ENCODE data around the gene SLC52A3.

SLC52A3 gene

DNA sequence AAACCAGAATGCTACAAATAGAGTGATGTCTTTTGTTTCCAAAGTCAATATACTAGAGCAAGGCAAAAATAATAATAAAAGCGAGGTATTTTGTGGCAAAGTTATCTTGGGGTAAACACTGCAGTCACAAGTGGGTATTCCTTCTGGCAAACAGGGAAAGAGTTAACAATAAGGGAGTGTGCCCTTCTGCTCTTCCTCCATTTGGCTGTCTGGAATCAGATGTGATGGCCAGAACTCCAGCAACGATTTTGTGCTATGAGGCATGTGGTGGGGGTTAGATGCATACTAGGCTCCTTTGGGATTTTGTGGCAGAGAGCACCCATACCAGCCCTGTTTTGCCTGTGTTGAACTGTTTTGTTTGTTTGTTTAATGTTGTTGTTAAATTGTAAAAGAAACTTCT, 2.4 kb upstream of the SLC52A3 start:
- DNase-seq (ENCODE audit: low read depth in 4 of 4, low spot score in 1 of 4) = no peak

GRCh38 chr20:766906-767305, 1.4 kb downstream of the SLC52A3 start:
- no peak for DNase-seq (ENCODE audit: low read depth in 4 of 4, low spot score in 1 of 4)

- DNase-seq (ENCODE audit: low read depth in 4 of 4, low spot score in 1 of 4) = peak in 1 of 4 experiments; percentile 2
Measured at GRCh38 chr20:764255-764654, 4.0 kb downstream of the SLC52A3 start.

GRCh38 chr20:761418-762381, 6.6 kb downstream of the SLC52A3 start:
- no peak for DNase-seq (ENCODE audit: low read depth in 4 of 4, low spot score in 1 of 4)

- peak in 2 of 4 experiments; percentile 2 to 30 for DNase-seq (ENCODE audit: low read depth in 4 of 4, low spot score in 1 of 4)
Measured at GRCh38 chr20:760751-761417, 7.4 kb downstream of the SLC52A3 start.

GRCh38 chr20:757506-757905, 10.8 kb downstream of the SLC52A3 start:
- no peak for DNase-seq (ENCODE audit: low read depth in 4 of 4, low spot score in 1 of 4)

- DNase-seq (ENCODE audit: low read depth in 4 of 4, low spot score in 1 of 4) = no peak
Measured at GRCh38 chr20:755941-756340, 12.4 kb downstream of the SLC52A3 start.

DNA sequence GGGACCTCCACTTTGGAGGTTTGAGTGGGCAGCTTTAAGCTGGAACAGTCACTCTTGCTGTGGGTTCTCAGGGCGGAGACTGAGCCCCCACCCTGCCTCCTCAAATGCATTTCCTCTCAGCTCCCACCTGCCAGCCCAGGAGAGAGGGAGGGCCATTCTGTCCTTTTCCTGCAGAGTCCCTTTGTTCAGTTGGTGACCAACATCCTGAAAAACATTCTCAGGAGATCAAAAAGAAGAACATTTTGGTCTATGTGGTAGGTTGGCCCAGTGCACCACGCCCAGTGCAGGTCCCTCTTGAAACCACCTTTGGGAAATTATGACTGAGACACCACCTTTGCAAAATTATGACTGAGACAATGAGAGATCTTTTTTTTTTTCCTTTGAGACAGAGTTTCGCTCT, 13.4 kb downstream of the SLC52A3 start:
- no peak for DNase-seq (ENCODE audit: low read depth in 4 of 4, low spot score in 1 of 4)

DNA sequence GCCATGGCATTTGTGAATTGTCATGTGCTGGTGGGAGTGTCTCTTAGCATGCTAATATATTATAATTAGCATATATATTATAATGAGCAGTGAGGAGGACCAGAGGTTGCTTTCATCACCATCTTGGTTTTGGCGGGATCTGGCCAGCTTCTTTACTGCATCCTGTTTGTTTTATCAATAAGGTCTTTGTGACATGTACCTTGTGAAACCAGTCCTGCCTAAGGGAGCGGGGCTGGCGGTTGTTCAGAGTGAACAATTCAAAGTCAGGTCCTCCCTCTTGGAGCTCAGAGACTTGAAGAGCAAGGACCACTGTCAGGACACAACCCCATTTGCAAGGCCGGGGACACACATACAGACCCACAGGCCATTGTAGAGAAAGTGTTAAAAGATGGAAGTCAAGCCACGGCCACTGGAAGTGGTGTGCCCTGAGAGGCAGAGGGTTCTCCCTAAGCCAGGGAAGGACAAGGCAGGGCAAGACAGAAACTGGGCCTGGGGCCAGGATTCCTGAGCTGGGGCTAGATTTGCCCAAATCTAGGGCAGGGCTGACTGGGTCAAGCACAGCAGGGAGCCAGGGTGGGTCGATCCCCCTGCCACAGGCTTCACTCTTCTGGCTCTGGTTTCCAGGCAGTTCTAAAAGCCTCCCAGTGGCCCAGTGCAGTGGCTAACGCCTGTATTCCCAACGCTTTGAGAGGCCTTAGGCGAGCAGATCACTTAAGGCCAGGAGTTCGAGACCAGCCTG, 14.2 kb downstream of the SLC52A3 start:
- no peak for DNase-seq (ENCODE audit: low read depth in 4 of 4, low spot score in 1 of 4)

DNA sequence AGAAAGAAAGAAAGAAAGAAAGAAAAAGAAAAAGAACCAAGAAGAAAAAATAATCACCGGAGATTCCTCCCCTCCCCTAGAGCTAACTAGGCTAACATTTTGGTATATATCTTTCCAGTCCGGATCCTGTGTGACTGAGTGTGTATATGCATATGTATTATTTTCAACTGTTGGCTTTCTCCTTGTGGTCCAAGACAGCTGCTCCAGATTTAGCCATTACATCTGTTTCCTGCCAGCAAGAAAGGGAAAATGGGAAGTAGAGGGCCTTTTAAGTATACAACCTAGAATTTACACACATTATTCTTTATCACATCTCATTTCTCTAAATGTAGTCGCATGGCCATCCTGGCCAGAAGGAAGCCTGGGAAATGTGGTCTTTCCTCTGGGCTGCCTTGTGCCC, 15.2 kb downstream of the SLC52A3 start:
- DNase-seq (ENCODE audit: low read depth in 4 of 4, low spot score in 1 of 4) = no peak

DNA sequence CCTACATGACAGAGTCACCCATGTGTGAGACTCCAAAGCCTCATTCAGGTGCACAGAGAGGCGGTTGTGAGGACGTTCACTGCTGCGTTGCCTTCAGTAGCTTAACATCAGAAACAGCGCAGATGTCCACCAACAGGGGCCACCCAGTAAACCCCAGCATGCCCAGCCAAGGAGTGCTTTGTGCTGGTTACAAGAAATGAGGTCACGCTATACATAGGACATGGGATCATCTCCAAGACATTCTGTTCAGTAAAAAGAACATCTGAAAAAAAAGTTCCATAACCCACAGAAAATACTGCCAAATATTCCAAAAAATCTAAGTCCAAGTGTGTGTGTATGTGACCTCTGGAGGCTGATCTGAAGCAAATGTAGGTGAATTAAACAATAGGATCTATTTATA, 16.0 kb downstream of the SLC52A3 start:
- DNase-seq (ENCODE audit: low read depth in 4 of 4, low spot score in 1 of 4) = no peak

GRCh38 chr20:751761-752160, 16.5 kb downstream of the SLC52A3 start:
- no peak for DNase-seq (ENCODE audit: low read depth in 4 of 4, low spot score in 1 of 4)

- no peak for DNase-seq (ENCODE audit: low read depth in 4 of 4, low spot score in 1 of 4)
Measured at GRCh38 chr20:750801-751200, 17.5 kb downstream of the SLC52A3 start.

GRCh38 chr20:745683-746301, 22.5 kb downstream of the SLC52A3 start:
- no peak for DNase-seq (ENCODE audit: low read depth in 4 of 4, low spot score in 1 of 4)

DNA sequence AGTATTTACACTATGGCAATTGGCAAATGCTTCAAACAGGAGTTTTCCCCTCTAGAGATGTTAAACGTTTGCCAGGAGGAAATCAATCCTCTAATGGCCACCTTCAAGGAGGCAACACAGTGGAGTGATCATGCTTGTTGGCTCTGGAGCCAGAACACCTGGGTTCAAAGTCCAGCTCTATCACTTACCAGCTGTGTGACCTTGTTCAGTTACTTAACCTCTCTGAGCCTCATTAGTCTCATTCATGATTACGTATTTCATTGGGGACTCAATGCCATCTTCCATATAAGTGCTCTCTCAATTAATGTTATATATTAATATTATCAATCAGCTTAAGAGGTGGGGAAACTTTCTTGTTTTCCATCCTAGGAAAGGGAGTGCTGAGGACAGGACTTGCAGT, 26.1 kb downstream of the SLC52A3 start:
- no peak for DNase-seq (ENCODE audit: low read depth in 4 of 4, low spot score in 1 of 4)

DNA sequence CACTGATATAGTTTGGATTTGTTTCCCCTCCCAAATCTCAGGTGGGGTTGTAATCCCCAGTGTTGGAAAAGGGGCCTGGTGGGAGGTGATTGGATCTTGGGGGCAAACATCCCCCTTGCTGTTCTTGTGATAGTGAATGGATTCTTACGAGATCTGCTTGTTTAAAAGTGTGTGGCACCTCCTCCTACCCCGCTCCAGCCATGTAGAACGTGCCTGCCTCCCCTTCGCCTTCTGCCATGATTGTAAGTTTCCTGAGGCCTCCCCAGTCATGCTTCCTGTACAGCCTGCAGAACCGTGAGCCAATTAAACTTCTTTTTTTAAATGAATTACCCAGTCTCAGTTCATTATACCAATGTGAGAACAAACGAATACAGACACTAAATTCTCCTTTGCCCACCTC, 26.7 kb downstream of the SLC52A3 start:
- no peak for DNase-seq (ENCODE audit: low read depth in 4 of 4, low spot score in 1 of 4)

- no peak for DNase-seq (ENCODE audit: low read depth in 4 of 4, low spot score in 1 of 4)
Measured at GRCh38 chr20:740162-740561, 28.1 kb downstream of the SLC52A3 start.

DNA sequence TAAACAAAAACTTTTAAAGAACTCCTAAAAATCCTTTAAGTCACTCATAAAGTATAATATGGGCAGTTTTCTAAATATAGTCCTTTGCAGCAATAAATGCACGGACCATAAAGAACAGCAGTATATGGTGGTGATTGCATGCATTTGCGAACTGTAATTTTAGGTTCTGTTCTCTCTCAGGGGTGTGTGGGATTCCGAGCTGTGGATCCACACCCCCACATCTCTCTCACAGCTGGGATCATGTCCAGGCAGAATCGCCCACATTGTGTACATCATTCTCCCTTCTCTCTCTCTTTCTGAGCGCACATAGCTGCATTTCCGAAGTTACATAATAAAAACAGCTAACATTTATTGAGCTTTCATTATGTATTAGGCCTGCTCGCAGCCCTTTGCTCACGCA, 28.6 kb downstream of the SLC52A3 start:
- no peak for DNase-seq (ENCODE audit: low read depth in 4 of 4, low spot score in 1 of 4)

GRCh38 chr20:733861-734260, 34.4 kb downstream of the SLC52A3 start:
- DNase-seq (ENCODE audit: low read depth in 4 of 4, low spot score in 1 of 4) = no peak

DNA sequence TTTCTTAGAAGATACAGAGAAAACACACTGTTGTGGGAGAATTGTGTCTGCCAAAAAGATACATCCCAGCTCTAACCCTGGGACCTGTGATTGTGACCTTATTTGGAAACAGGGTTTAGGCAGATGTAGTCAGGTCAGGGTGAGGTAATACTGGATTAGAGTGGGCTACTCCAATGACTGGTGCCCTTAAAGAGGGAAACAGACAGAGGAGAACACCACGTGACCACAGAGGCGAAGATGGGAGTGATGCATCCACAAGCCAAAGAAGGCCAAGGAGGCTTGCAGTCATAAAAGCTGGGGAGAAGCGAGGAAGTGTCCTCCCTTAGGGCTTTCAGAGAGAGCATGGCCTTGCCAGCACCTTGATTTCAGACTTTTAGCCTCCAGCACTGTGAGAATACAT, 35.6 kb downstream of the SLC52A3 start:
- no peak for DNase-seq (ENCODE audit: low read depth in 4 of 4, low spot score in 1 of 4)

DNA sequence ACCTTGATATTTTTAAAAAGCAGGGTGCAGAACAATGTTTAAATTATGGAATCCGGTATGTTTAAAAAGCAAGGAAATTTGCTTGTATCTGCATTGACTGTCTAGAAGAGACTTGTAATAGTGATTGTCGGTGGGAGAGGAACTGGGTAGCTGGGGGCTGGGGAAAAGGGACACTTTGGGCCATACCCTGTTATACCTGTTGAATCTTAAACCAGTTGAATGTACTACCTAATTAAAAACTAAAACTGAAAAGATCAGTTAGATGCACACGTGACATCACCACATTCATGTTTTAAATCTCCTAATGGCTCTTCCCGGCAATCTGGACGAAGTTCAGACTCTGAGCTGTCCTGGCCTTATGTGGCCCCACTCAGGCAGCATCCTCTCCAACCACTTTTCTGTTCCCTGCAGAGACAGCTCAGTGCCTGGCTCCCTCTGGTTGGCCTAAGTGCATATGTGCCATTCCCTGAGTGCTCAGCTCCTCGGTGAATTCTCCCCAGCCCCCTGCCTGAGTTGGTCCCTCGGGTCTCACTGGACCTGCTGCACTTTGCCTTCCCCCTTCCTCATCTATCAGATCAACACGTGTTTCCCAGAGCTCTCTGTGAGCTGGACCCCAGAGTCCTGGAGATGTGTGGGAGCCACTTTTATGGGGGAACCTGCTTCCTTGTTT, 36.3 kb downstream of the SLC52A3 start:
- DNase-seq (ENCODE audit: low read depth in 4 of 4, low spot score in 1 of 4) = no peak

Data from stimulated activated CD4-positive, alpha-beta T cell treated with anti-CD3 and anti-CD28 coated beads, Interleukin-1b, Interleukin-23, amount 100 ng/mL, for 24 hours (primary cell).